CD8-positive, alpha-beta memory T cell (primary cell): Measurements from ENCODE around the gene DHRS9. TPM values are rescaled to one million over a fixed set of nuclear protein-coding genes. Genes with fewer than 3 reads are reported as not detected.
A peak's percentile ranks its signal among the peaks of the same experiment; 100 is the strongest.

Experiments
- CTCF ChIA-PET: fragments of 350-600 bp; sonication (Branson Sonifier 250); formaldehyde crosslinking; loops from one replicate; lab custom pipeline; 2021; ENCODE audit warnings: antibody characterized with exemption; lab: Charles Lee
- POLR2A ChIA-PET: fragments of 350-600 bp; sonication (Branson Sonifier 250); formaldehyde crosslinking; loops from one replicate; lab custom pipeline; 2021; ENCODE audit warnings: antibody characterized with exemption; lab: Charles Lee
- DNase-seq, 5 donors: peaks; one replicate each; pipeline versions ENCODE4 v3.0.0 to v3.0.0-alpha.2; 2020 to 2022; ENCODE audit warnings: mixed read lengths in 1 of 5
- H3K27ac ChIP-seq: one replicate; pipeline ENCODE4 v1.7.0; 2013; ENCODE audit warnings: low read depth, mild to moderate bottlenecking, low read length, moderate library complexity
- H3K27me3 ChIP-seq: 2 replicates; pipeline ENCODE4 v1.7.0; 2013; ENCODE audit warnings: low read length, mild to moderate bottlenecking; ENCODE audit not compliant: insufficient read depth, poor library complexity, severe bottlenecking
- H3K36me3 ChIP-seq: 2 replicates; pipeline ENCODE4 v1.7.0; 2013; ENCODE audit warnings: mild to moderate bottlenecking, low read length, moderate library complexity; ENCODE audit not compliant: insufficient read depth
- H3K4me1 ChIP-seq: 2 replicates; pipeline ENCODE4 v1.7.0; 2013; ENCODE audit warnings: mild to moderate bottlenecking, low read length, moderate library complexity; ENCODE audit not compliant: insufficient read depth
- H3K4me3 ChIP-seq: 2 replicates; pipeline ENCODE4 v1.7.0; 2013; ENCODE audit warnings: mild to moderate bottlenecking, low read length
- H3K9me3 ChIP-seq: 2 replicates; pipeline ENCODE4 v1.7.0; 2013; ENCODE audit warnings: mild to moderate bottlenecking, low read length
- H3K27ac Mint-ChIP-seq, 8 donors: one replicate each; pipeline ENCODE4 v1.8.0; 2020 to 2021; ENCODE audit warnings: mixed read lengths in 8 of 8, mild to moderate bottlenecking in 6 of 8, inconsistent platforms in 3 of 8, moderate library complexity in 3 of 8
- H3K27me3 Mint-ChIP-seq, 2 donors: one replicate each; pipeline ENCODE4 v1.8.0; 2020 to 2021; ENCODE audit warnings: mixed read lengths in 2 of 2, mild to moderate bottlenecking in 1 of 2, moderate library complexity in 1 of 2
- H3K36me3 Mint-ChIP-seq, 3 donors: one replicate each; pipeline ENCODE4 v1.8.0; 2020 to 2021; ENCODE audit warnings: mixed read lengths in 3 of 3, inconsistent platforms in 1 of 3, mild to moderate bottlenecking in 1 of 3
- H3K4me1 Mint-ChIP-seq, 3 donors: one replicate each; pipeline ENCODE4 v1.8.0; 2020 to 2021; ENCODE audit warnings: mixed read lengths in 3 of 3, inconsistent platforms in 1 of 3, mild to moderate bottlenecking in 1 of 3
- H3K4me3 Mint-ChIP-seq, 7 donors: one replicate each; pipeline ENCODE4 v1.8.0; 2020 to 2021; ENCODE audit warnings: mixed read lengths in 7 of 7, mild to moderate bottlenecking in 6 of 7, moderate library complexity in 4 of 7, inconsistent platforms in 2 of 7
- H3K9me3 Mint-ChIP-seq, 5 donors: one replicate each; pipeline ENCODE4 v1.8.0; 2020 to 2022; ENCODE audit warnings: mixed read lengths in 5 of 5, mild to moderate bottlenecking in 3 of 5, moderate library complexity in 2 of 5, inconsistent platforms in 1 of 5
- polyA plus RNA-seq: library from polyadenylated mRNA; unstranded; fragments of 300-500 nt; fragmentation: Illumina TruSeq; gene quantifications from one replicate; pipeline ENCODE4 v1.2.3, GENCODE V29; 2021
- total RNA-seq, 2 experiments: library from RNA; stranded (reverse); gene quantifications; one replicate each; pipeline ENCODE4 v1.2.3, GENCODE V29; 2021

The DHRS9 gene
- total and polyA plus RNA-seq, 3 experiments from 2014 or later, result 0.20 to 0.37 TPM; not detected in 1

DNA sequence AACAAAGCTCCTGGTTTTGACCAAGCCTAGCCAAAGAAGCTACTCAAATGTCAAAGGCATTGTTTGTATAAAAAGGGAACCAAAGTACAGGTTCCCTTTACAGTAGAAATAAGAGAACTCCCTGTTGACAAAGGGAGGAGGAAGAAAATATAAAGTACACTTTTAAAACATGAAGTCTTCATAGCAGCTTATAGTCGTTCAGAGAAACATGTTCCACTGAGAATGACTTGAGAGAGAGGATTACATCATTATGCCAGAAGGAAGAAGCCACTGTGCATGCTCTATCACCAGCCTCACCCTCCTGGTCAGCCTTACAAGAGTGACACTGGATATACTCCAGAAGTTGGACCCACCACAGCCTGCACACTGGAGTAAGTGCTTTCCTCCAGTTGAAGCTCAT, 2.5 kb upstream of the DHRS9 start:
- Histone ChIP-seq H3K36me3 (no peaks in the 10 kb centered on the region), H3K9me3 (no peaks in the 10 kb centered on the region), H3K4me1 (no peaks in the 10 kb centered on the region), H3K27ac (no peak overlapping the region), H3K27me3 (no peaks in the 10 kb centered on the region), H3K4me3 (no peak overlapping the region)
- ChIA-PET CTCF (no interaction called here), POLR2A (no interaction called here)
- Mint-ChIP-seq H3K27me3 (peaks cover 0 to 3% of the 10 kb centered on the region in 2 donors), H3K9me3 (no peaks in the 10 kb centered on the region), H3K4me1 (no peaks in the 10 kb centered on the region), H3K27ac (no peak overlapping the region), H3K36me3 (no peaks in the 10 kb centered on the region), H3K4me3 (no peak overlapping the region)
- DNase-seq, result no peak

DNA sequence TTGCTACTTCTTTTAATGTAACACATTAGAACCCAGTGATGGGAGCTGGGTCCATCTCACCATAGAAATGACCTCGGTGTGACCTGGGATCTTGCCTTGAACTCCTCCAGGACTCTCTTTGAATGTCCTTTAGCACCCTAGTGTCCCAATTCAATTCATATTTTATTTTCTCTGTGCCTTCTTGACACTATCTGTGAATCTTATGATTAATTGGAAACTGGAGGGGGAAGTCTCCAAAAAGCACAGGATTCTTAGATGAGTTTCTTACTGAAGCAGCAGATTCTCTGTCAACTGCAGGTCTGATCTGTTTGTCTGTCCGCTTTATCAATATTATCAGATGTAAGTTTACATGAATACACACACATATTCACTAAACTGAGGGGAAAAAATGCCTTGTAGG, 470 bp downstream of the DHRS9 start:
- Histone ChIP-seq H3K4me1 (no peaks in the 10 kb centered on the region), H3K27ac (no peak overlapping the region), H3K9me3 (no peaks in the 10 kb centered on the region), H3K36me3 (no peaks in the 10 kb centered on the region), H3K4me3 (no peak overlapping the region), H3K27me3 (no peaks in the 10 kb centered on the region)
- Mint-ChIP-seq H3K27me3 (peaks cover 0 to 3% of the 10 kb centered on the region in 2 donors), H3K4me3 (no peak overlapping the region), H3K27ac (no peak overlapping the region), H3K9me3 (no peaks in the 10 kb centered on the region), H3K4me1 (peaks cover 0 to 10% (median 5%) of the 10 kb centered on the region in 3 donors), H3K36me3 (no peaks in the 10 kb centered on the region)
- ChIA-PET POLR2A (no interaction called here), CTCF (no interaction called here)
- DNase-seq, result no peak

GRCh38 chr2:169071455-169071854, 2.1 kb downstream of the DHRS9 start:
- DNase-seq, result no peak
- H3K27ac ChIP-seq, result no peak overlapping the region
- H3K4me3 ChIP-seq, result no peak overlapping the region
- CTCF ChIA-PET, result no interaction called here
- Mint-ChIP-seq H3K27ac (no peak overlapping the region), H3K9me3 (no peaks in the 10 kb centered on the region), H3K27me3 (peaks cover 0 to 3% of the 10 kb centered on the region in 2 donors), H3K4me1 (peaks cover 0 to 10% (median 5%) of the 10 kb centered on the region in 3 donors), H3K36me3 (peaks cover 0 to under 1% (median 0%) of the 10 kb centered on the region in 3 donors), H3K4me3 (no peak overlapping the region)
- no peaks in the 10 kb centered on the region for H3K4me1 ChIP-seq
- POLR2A ChIA-PET, result no interaction called here
- H3K9me3 ChIP-seq, result no peaks in the 10 kb centered on the region
- H3K27me3 ChIP-seq, result no peaks in the 10 kb centered on the region
- H3K36me3 ChIP-seq, result no peaks in the 10 kb centered on the region

- H3K9me3 ChIP-seq, result no peaks in the 10 kb centered on the region
- H3K4me3 Mint-ChIP-seq, result no peak overlapping the region
- peaks cover 0 to 2% (median 0%) of the 10 kb centered on the region in 3 donors for H3K36me3 Mint-ChIP-seq
- H3K27ac ChIP-seq, result peak overlapping the region; percentile 29
- H3K4me1 ChIP-seq, result no peaks in the 10 kb centered on the region
- no peak overlapping the region for H3K27ac Mint-ChIP-seq
- no peak overlapping the region for H3K4me3 ChIP-seq
- peaks cover 0 to 3% of the 10 kb centered on the region in 2 donors for H3K27me3 Mint-ChIP-seq
- H3K9me3 Mint-ChIP-seq, result no peaks in the 10 kb centered on the region
- POLR2A ChIA-PET, result no interaction called here
- no peaks in the 10 kb centered on the region for H3K36me3 ChIP-seq
- CTCF ChIA-PET, result no interaction called here
- H3K4me1 Mint-ChIP-seq, result peaks cover 0 to 10% (median 5%) of the 10 kb centered on the region in 3 donors
- no peaks in the 10 kb centered on the region for H3K27me3 ChIP-seq
- DNase-seq, result no peak
Observed at GRCh38 chr2:169072163-169072925, 3.0 kb downstream of the DHRS9 start.

GRCh38 chr2:169073211-169073962, 4.0 kb downstream of the DHRS9 start:
- Histone ChIP-seq H3K4me1 (no peaks in the 10 kb centered on the region), H3K9me3 (no peaks in the 10 kb centered on the region), H3K4me3 (no peak overlapping the region), H3K27ac (peak overlapping the region; percentile 5), H3K27me3 (no peaks in the 10 kb centered on the region), H3K36me3 (no peaks in the 10 kb centered on the region)
- H3K36me3 Mint-ChIP-seq, result peaks cover 0 to 2% (median 0%) of the 10 kb centered on the region in 3 donors
- H3K4me1 Mint-ChIP-seq, result peaks cover 0 to 10% (median 5%) of the 10 kb centered on the region in 3 donors
- POLR2A ChIA-PET, result no interaction called here
- no peaks in the 10 kb centered on the region for H3K9me3 Mint-ChIP-seq
- CTCF ChIA-PET, result no interaction called here
- no peak overlapping the region for H3K27ac Mint-ChIP-seq
- no peak overlapping the region for H3K4me3 Mint-ChIP-seq
- H3K27me3 Mint-ChIP-seq, result peaks cover 0 to 3% of the 10 kb centered on the region in 2 donors
- DNase-seq, result no peak

GRCh38 chr2:169073963-169074751, 4.8 kb downstream of the DHRS9 start:
- H3K27me3 Mint-ChIP-seq, result peaks cover 0 to 3% of the 10 kb centered on the region in 2 donors
- DNase-seq, result no peak
- ChIA-PET CTCF (no interaction called here), POLR2A (no interaction called here)
- peaks cover 0 to 10% (median 5%) of the 10 kb centered on the region in 3 donors for H3K4me1 Mint-ChIP-seq
- H3K9me3 Mint-ChIP-seq, result no peaks in the 10 kb centered on the region
- Histone ChIP-seq H3K36me3 (no peaks in the 10 kb centered on the region), H3K27me3 (no peaks in the 10 kb centered on the region), H3K27ac (no peak overlapping the region), H3K4me1 (no peaks in the 10 kb centered on the region), H3K9me3 (no peaks in the 10 kb centered on the region), H3K4me3 (no peak overlapping the region)
- H3K4me3 Mint-ChIP-seq, result no peak overlapping the region
- peaks cover 0 to 2% (median 0%) of the 10 kb centered on the region in 3 donors for H3K36me3 Mint-ChIP-seq
- no peak overlapping the region for H3K27ac Mint-ChIP-seq

- Mint-ChIP-seq H3K9me3 (no peaks in the 10 kb centered on the region), H3K27ac (no peak overlapping the region), H3K4me1 (peaks cover 0 to 10% (median 3%) of the 10 kb centered on the region in 3 donors), H3K4me3 (no peak overlapping the region), H3K27me3 (no peaks in the 10 kb centered on the region), H3K36me3 (peaks cover 0 to 2% (median 0%) of the 10 kb centered on the region in 3 donors)
- Histone ChIP-seq H3K4me3 (no peak overlapping the region), H3K27ac (no peak overlapping the region), H3K36me3 (no peaks in the 10 kb centered on the region), H3K27me3 (no peaks in the 10 kb centered on the region), H3K4me1 (no peaks in the 10 kb centered on the region), H3K9me3 (no peaks in the 10 kb centered on the region)
- CTCF ChIA-PET, result no interaction called here
- no peak for DNase-seq
- POLR2A ChIA-PET, result no interaction called here
Observed at GRCh38 chr2:169077674-169078240, 8.4 kb downstream of the DHRS9 start.
